H4 (cell line): ENCODE measurements around the gene TCFL5. TPM values are rescaled to one million over a fixed set of nuclear protein-coding genes. Genes with fewer than 3 reads are reported as not detected.

Source experiments
- DNase-seq: peaks from one replicate; pipeline ENCODE4 v3.0.0-alpha.2; 2015; ENCODE audit warnings: low spot score
- total RNA-seq: library from RNA; depleted of rRNA; stranded (reverse); fragments of >200 nt; shearing (Covaris generic); gene quantifications from 2 replicates; pipeline ENCODE4 v1.2.3, GENCODE V29; 2014

TCFL5 gene
- total RNA-seq, 1 experiment from 2014 or later: 10.3 TPM

GRCh38 chr20:62834967-62835730, 26.5 kb downstream of the TCFL5 start:
- DNase-seq: no peak

GRCh38 chr20:62832951-62833391, 28.7 kb downstream of the TCFL5 start:
- no peak for DNase-seq

GRCh38 chr20:62832212-62832922, 29.3 kb downstream of the TCFL5 start:
- DNase-seq: no peak

- DNase-seq: no peak
These were observed 29.8 kb downstream of the TCFL5 start for GRCh38 chr20:62831854-62832211.

- no peak for DNase-seq
These were observed 30.2 kb downstream of the TCFL5 start for GRCh38 chr20:62831361-62831788.

- DNase-seq: no peak
These were observed 30.8 kb downstream of the TCFL5 start for GRCh38 chr20:62830821-62831220.

GRCh38 chr20:62830251-62830650, 31.4 kb downstream of the TCFL5 start:
- DNase-seq: no peak

DNA sequence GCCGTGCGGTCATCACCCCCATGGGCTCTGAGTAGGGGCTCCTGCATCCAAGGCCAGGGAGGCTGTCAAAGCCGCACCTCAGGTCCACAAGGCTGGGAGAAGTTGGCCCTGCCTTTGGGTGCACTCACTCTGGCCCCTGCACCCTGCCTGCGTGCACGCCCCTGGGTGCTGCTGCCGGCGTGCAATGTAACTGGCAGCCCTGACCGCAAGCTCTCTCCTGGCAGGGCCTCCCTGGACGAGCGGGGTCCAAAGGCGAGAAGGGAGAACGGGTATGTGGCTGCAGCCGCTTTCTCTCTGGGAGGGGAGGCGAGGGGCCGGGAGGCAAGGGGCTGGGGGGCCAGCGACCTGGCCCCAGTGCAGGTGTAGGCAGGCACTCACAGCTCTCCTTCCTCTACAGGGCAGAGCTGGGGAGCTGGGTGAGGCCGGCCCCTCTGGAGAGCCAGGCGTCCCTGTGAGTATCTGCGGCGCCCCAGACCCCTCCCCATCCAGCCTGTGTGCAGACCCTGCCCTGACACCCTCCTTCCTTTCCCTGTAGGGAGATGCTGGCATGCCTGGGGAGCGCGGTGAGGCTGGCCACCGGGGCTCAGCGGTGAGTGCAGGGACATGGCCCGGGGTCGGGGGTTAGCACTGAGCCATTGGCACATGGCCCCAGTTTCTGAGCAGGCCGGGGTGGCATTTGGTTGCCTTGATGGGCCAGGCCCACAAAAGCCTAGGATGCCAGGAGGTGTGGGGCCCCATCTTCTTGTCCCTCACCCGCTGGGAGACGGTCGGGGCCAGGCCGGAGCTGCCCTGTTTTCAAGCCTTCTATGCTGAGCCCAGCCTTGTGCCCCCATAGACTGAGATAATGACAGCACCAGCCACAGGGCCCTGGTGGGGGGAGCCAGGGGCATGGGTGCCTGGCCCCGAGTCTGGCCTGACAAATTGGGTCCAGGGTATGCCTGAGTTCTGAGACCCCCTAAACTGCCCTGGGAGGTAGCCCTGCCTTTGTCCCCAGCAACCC, 32.1 kb downstream of the TCFL5 start:
- no peak for DNase-seq

- no peak for DNase-seq
These were observed 33.0 kb downstream of the TCFL5 start for GRCh38 chr20:62828511-62829230.

GRCh38 chr20:62828051-62828450, 33.6 kb downstream of the TCFL5 start:
- DNase-seq: no peak

- DNase-seq: no peak
These were observed 34.1 kb downstream of the TCFL5 start for GRCh38 chr20:62827311-62828038.

DNA sequence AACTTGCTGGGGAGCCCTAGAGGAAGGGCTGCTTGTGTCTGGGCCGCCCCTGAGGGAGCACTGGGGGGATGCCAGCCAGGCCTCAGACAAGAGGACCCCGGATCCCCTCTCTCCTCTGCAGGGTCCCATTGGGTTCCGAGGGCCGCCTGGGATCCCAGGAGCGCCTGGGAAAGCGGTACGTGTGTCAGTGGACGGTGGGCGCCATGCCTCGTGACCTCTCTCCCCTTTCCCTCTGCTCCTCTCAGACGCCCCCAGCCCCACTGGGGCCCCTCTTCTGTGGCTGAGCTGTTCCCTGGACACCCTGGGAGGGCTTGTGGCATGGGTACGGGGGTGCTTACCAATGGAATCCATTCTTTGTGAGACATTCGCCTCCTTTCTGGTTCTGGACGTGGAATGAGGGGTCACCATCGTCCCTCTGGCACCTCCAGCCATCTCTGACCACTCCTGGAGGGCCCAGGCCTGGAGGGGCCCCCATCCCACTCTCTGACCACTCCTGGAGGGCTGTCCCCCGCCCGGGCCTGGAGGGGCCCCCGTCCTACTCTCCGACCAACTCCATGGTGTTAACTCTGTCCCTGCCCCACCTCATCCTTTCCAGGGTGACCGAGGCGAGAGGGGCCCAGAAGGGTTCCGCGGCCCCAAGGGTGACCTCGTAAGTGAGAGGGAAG, 34.8 kb downstream of the TCFL5 start:
- no peak for DNase-seq

- DNase-seq: no peak
These were observed 35.5 kb downstream of the TCFL5 start for GRCh38 chr20:62825986-62826645.

GRCh38 chr20:62825333-62825985, 36.2 kb downstream of the TCFL5 start:
- DNase-seq: no peak

GRCh38 chr20:62824476-62825332, 36.9 kb downstream of the TCFL5 start:
- DNase-seq: no peak

- DNase-seq: no peak
These were observed 37.7 kb downstream of the TCFL5 start for GRCh38 chr20:62823688-62824475.
